NCI-H1105 (cell line): ENCODE measurements around the gene RAB27A.

ENCODE experiments used
- DNase-seq: peaks from one replicate; lab custom pipeline; 2025; lab: John Stamatoyannopoulos, UW

Gene RAB27A

GRCh38 chr15:55222588-55222987 is 67.0 kb downstream of the RAB27A start:
- DNase-seq: no peak

DNA sequence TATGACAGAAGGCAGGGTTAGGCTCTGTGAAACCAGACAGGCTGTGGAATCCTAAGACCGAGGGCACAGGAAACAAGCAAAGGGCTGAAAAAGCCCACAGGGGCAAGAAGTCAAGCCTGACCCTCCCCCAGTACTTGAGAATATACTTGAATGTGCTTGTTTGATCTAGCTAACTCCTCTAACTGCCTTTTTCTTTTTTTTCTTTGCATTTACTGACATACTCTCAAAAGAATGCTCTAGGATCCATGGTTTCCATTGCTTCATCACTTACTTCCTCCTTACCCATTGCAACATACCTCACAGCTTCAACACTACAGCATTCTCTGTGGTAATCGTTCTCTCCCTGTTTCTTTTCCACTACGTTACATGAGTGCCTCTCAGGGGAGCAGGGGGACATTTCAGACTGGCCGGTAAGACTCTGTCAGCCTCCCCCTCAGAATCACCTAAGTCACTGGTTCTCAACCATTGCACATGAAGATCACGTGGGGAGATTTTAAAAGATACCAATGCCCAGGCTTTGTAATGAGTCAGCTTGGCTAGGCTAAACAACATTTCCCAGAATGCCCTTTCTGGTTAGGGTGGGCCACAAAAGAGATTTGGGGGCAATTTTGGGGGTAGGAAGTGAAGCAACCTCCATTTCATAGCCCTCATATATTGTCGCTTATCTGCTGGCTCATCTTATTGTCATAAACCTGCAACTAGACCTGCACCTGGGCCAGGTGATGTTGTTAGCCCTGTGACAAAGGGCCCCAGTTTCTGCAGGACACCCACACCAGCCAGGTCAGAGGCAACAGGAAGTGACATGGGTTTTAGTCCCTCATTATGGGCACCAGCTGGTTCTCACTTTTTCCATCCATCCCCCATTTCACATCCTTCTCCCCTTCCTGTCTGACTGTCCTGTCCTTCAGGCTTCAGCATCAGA is 68.3 kb downstream of the RAB27A start:
- no peak for DNase-seq

DNA sequence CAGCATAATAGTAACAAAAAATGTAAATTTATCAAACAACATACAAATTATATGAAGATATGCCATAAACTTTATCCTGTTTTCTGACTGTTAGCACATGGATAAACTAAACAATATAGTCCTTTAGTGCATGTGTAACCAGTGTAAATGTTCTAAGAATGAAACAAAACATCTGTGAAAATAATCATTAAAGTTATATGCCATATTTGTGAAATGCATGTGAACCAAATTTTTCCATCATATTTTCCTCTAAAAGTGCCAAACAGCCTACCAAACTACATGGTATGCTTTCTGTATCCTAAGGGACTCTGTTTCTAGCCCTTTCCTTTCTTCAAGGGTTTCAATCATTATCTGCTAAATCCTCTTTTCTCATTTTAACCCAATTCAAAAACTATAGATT is 69.0 kb downstream of the RAB27A start:
- no peak for DNase-seq

DNA sequence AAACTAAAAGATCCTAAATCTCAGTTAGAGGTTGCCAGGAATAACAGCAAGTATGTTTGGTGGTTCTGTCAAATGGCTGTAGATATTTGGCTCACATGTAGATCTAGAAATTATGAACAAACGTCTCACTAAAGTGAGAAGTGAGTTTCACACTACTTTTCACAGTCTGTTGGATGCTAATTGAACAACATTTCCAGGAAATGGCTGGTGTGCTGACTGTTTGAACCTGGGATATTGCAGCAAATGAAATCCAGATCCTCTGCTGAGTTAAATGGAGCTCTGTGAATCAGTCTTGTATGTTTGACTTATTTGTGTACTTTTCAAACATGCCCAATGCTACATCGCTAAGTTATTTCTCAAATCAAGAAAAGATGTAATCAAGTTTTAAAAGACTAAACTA is 71.6 kb downstream of the RAB27A start:
- no peak for DNase-seq

GRCh38 chr15:55204464-55204863 is 85.1 kb downstream of the RAB27A start:
- no peak for DNase-seq

- DNase-seq: no peak
Observed at GRCh38 chr15:55202206-55202605, 87.4 kb downstream of the RAB27A start.

GRCh38 chr15:55198706-55199105 is 90.9 kb downstream of the RAB27A start:
- no peak for DNase-seq

DNA sequence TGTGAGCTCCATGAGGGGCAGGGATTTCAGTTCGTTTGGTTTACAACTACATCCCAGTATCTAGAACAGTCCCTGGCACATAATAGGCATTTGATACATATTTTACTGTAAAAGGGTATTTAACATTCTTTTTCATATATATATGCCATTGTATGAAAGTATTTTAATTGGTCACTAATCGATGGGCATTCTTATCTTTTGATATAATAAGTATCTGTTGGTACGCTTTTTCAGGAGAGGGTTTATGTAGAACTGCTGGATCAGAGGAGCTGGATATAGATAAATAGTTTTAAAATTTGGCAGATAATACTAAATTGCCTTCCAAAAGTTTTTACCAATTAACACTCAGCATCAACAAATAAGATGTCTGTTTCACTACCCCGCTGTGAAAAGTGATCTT is 91.9 kb downstream of the RAB27A start:
- no peak for DNase-seq

- no peak for DNase-seq
Observed at GRCh38 chr15:55197362-55197705, 92.3 kb downstream of the RAB27A start.

DNA sequence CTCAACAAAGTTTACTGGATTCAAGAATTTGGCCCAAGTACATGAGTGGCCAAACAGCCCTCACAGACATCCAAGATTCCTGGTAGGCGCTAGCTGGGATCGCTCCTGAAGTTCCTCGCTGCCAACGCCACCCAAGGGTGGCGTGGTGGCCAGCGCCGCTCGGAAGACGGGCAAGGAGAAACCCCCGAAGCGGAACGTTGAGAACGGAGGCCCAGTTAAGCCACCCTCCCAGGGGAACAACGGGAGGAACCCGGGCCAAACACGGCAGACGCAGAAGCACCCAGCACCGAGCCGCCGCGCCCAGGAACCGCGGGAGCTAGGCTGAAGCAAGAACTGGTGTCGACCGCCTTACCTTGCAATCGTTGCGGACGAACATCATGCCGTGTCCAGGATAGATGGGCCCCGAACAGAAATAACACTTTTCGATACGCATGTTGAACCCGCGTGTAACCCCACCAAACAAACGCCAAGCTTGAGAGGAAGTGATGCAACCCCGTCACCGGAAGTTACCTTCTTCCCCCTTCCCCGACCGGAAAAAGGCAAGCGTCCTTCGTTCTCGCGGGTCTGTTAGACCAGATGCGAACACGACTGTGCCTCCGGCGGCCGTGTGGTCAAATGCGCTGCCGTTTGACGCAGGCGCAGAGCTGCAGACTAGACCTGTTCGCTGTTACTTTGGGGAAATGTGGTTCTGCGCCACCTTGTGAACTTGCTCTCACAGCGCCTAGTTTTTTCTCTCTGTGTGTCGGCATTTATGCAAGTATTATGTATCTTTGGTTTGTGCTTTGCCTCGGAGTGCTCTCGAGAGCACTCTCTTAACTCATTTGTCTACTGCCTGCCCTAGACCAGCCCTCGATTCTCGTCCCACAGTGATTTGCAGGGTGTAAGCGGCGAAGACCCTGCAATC is 92.9 kb downstream of the RAB27A start, which contains the start of gene RSL24D1:
Gene RSL24D1, minus strand, starts transcription at position 484 of the 904 bp plus-strand sequence. Its CDS starts 51 bp downstream, at position 433.
- peak; percentile 86 for DNase-seq

DNA sequence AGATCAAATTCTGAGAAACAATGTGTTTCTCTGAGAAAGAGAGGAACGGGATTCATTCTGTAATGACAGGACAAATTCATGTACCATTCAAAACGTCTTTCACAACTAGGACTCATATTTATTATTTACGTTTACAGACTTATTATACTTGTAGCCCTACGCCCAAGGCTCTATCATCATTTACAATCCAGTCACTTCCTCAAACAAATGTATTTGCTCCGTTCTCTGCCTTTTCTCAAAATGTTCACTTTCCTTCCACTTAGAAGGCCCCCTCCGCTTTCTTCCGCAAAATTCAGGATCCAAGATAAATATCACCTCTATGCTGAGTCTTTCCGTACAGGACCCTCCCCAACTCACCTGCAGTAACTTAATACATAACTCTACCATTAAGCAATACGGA is 93.6 kb downstream of the RAB27A start:
- no peak for DNase-seq

- no peak for DNase-seq
Observed at GRCh38 chr15:55194256-55194655, 95.4 kb downstream of the RAB27A start.

- no peak for DNase-seq
Observed at GRCh38 chr15:55186331-55186730, 103.3 kb downstream of the RAB27A start.

DNA sequence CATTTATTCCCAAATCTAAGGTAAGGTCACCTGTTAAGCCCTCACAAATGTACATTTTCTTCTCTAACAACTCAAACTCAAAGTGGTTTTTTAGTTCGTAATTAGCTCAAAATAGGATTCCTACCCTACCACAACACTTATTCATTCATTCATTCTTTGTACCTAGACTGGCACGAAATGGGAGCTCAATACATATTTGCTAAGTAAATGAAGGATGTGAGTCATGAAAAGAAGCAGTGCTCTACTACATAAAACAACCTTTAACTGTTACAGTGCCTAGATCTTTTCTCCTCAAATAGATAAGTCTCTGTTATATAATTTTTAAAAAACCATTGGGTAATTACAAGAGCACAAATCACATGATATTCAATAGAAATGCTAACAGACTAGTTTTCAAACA is 105.9 kb downstream of the RAB27A start:
- DNase-seq: no peak

DNA sequence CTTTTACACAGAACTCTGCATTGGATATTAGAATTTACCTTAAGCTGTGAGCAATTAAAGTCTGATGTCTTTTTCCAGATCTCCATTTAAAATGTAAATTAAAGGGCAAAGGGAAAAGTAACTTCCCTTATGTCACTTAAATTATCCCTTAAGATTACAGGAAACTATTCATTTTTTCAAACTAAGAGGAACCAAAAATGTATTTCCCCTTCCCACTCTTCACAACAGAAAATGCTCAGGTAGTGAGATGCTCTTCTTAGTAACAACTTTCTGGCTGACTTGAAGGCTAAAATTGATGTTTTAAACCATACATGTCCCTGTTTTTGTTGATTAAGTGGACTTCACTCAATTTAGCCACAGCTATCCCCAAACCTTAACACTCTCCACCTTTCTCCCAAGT is 110.5 kb downstream of the RAB27A start:
- DNase-seq: no peak

- DNase-seq: no peak
Observed at GRCh38 chr15:55170361-55170760, 119.3 kb downstream of the RAB27A start.

GRCh38 chr15:55168350-55168974 is 121.2 kb downstream of the RAB27A start:
- DNase-seq: peak; percentile 11

DNA sequence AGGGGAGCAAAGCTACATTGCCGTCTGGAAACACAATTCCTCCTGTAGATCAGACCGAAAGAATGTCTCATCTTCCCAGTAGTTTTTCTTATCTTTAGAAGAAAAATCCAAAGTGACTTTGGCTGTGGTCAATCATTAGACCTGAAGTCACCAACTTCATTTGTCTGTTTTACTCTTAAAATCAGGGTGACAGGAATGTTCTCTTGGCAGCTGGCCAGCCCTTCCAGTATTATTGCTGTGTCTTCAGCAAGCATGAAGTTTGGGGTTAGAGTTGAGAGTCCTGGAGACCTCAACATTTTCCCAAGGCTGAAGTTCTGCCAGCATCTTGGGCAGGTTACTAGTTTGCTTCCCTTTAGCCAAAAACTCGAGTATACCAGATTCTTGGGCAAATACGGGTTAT is 125.3 kb downstream of the RAB27A start:
- no peak for DNase-seq
